HepG2 (cell line): ENCODE measurements around the gene TP63. TPM values are rescaled to one million over a fixed set of nuclear protein-coding genes. Genes with fewer than 3 reads are reported as not detected.

Source experiments
- ATAC-seq: fragments of 200-7000 bp; cut with Tn5 transposase; 3 replicates; pipeline ENCODE4 v1.9.1; 2020; ENCODE audit warnings: mild to moderate bottlenecking, moderate library complexity
- BruUV-seq: library from RNA; stranded (reverse); fragments of 400-500 nt; replicated peaks from 2 replicates; lab custom pipeline; 2021; lab: Mats Ljungman, UMichigan
- CTCF ChIA-PET: fragments of 300-600 bp; formaldehyde crosslinking; extraction: SDS; loops from one replicate; lab custom pipeline; 2021; ENCODE audit warnings: low total read pairs, inconsistent platforms, low intra/inter-chr PET ratio; lab: Yijun Ruan, JAX
- POLR2A ChIA-PET: fragments of 350-600 bp; sonication (Branson Sonifier 250); formaldehyde crosslinking; loops from one replicate; lab custom pipeline; 2020; ENCODE audit warnings: antibody characterized with exemption, inconsistent platforms; lab: Yijun Ruan, JAX
- DNase-seq: peaks from one replicate; pipeline ENCODE4 v3.0.0-alpha.2; 2015; ENCODE audit warnings: low spot score
- FAIRE-seq: peaks from 3 replicates; lab custom pipeline; 2011; peaks lifted over from hg19 to GRCh38; lab: Jason Lieb, UNC
- H2AFZ ChIP-seq: one replicate; pipeline ENCODE4 v1.6.1; 2011; ENCODE audit warnings: low read length, inconsistent platforms
- H3K27ac ChIP-seq: fragments of 300-600 bp; 3 replicates; pipeline ENCODE4 v1.8.0; 2011; ENCODE audit warnings: mixed run types, mild to moderate bottlenecking, mixed read lengths, low read length, inconsistent platforms; ENCODE audit not compliant: insufficient read depth; ENCODE audit errors: extremely low read length
- H3K27me3 ChIP-seq, 2 experiments: fragments of 200-600 bp in 1 of 2; 2 replicates in 1 of 2; 3 replicates in 1 of 2; pipeline versions ENCODE4 v1.6.0 to v1.8.0; 2011; ENCODE audit warnings: low read length in 2 of 2, mild to moderate bottlenecking in 2 of 2, moderate library complexity in 2 of 2, inconsistent platforms in 1 of 2; ENCODE audit not compliant: insufficient read depth in 2 of 2, control insufficient read depth in 1 of 2
- H3K36me3 ChIP-seq, 2 experiments: fragments of 200-600 bp in 1 of 2; replicated peaks in 1 of 2; 2 replicates in 1 of 2; 3 replicates in 1 of 2; pipeline versions ENCODE4 v1.5.1 to v1.8.0; 2011; ENCODE audit warnings: low read length in 2 of 2, inconsistent platforms in 1 of 2; ENCODE audit not compliant: insufficient read depth in 2 of 2, control insufficient read depth in 1 of 2
- H3K4me1 ChIP-seq: 2 replicates; pipeline ENCODE4 v1.5.1; 2012; ENCODE audit warnings: low read length, inconsistent platforms; ENCODE audit not compliant: insufficient read depth
- H3K4me2 ChIP-seq: 2 replicates; pipeline ENCODE4 v1.6.0; 2011; ENCODE audit warnings: low read depth, low read length, inconsistent platforms
- H3K4me3 ChIP-seq, 3 experiments: fragments of 200-600 bp in 1 of 3; sonication (generic), shearing (Covaris generic) in 1 of 3; replicated peaks in 1 of 3; 2 replicates each; pipeline ENCODE4 v1.5.1; 2011 to 2016; ENCODE audit warnings: low read length in 3 of 3, inconsistent platforms in 2 of 3, low read depth in 2 of 3, mild to moderate bottlenecking in 2 of 3, control low read depth in 1 of 3, mixed read lengths in 1 of 3; ENCODE audit not compliant: insufficient read depth in 1 of 3
- H3K79me2 ChIP-seq: one replicate; pipeline ENCODE4 v1.6.1; 2011; ENCODE audit warnings: low read length, inconsistent platforms; ENCODE audit not compliant: insufficient read depth
- H3K9ac ChIP-seq: 2 replicates; pipeline ENCODE4 v1.6.0; 2011; ENCODE audit warnings: mild to moderate bottlenecking, low read depth, low read length, inconsistent platforms; ENCODE audit not compliant: insufficient read depth
- H3K9me3 ChIP-seq: 2 replicates; pipeline ENCODE4 v1.5.1; 2012; ENCODE audit warnings: mild to moderate bottlenecking, low read length
- H4K20me1 ChIP-seq: 2 replicates; pipeline ENCODE4 v1.6.0; 2011; ENCODE audit warnings: inconsistent platforms, mild to moderate bottlenecking, low read length, moderate library complexity; ENCODE audit not compliant: insufficient read depth
- CHCHD3 ChIP-seq: sonication (generic); formaldehyde crosslinking; IDR thresholded peaks from 2 replicates; pipeline ENCODE4 v1.8.0; 2022; ENCODE audit warnings: mild to moderate bottlenecking, missing genetic modification reagents, moderate library complexity
- ERF ChIP-seq: IDR thresholded peaks from 2 replicates; pipeline ENCODE4 v1.6.1; 2018; ENCODE audit warnings: missing biosample characterization, missing genetic modification reagents
- SAFB2 ChIP-seq: sonication (generic); formaldehyde crosslinking; IDR thresholded peaks from 2 replicates; pipeline ENCODE4 v1.5.1; 2020; ENCODE audit warnings: missing genetic modification reagents, low read depth, mild to moderate bottlenecking, borderline replicate concordance
- SNRNP70 ChIP-seq: fragments of 200-400 bp; formaldehyde crosslinking; IDR thresholded peaks from 2 replicates; pipeline ENCODE4 v1.6.1; 2017; ENCODE audit warnings: mild to moderate bottlenecking, low read depth, low read length, moderate library complexity
- SRF ChIP-seq: IDR thresholded peaks from 2 replicates; pipeline ENCODE4 v1.6.1; 2011; ENCODE audit warnings: mild to moderate bottlenecking, low read depth, low read length, moderate library complexity
- STAG1 ChIP-seq: sonication (generic); formaldehyde crosslinking; IDR thresholded peaks from 2 replicates; pipeline ENCODE4 v1.4.0; 2020; ENCODE audit warnings: missing genetic modification reagents
- ZNF234 ChIP-seq: sonication (generic); formaldehyde crosslinking; conservative IDR thresholded peaks from 2 replicates; pipeline ENCODE4 v1.5.1; 2020; ENCODE audit warnings: mild to moderate bottlenecking, missing genetic modification reagents
- ZNF335 ChIP-seq: sonication (generic); formaldehyde crosslinking; IDR thresholded peaks from 2 replicates; pipeline ENCODE4 v1.4.0; 2020; ENCODE audit warnings: missing genetic modification reagents
- ZNF343 ChIP-seq: sonication (generic); formaldehyde crosslinking; IDR thresholded peaks from 2 replicates; pipeline ENCODE4 v1.4.0; 2020; ENCODE audit warnings: mild to moderate bottlenecking, missing genetic modification reagents
- ZNF724P ChIP-seq: sonication (generic); formaldehyde crosslinking; IDR thresholded peaks from 2 replicates; pipeline ENCODE4 v1.8.0; 2022; ENCODE audit warnings: missing genetic modification reagents, borderline replicate concordance
- WGBS: methylation state at CpG from one replicate; pipeline ENCODE4 v1.1.6; 2017; ENCODE audit warnings: low lambda C conversion rate; 5-methylcytosine and 5-hydroxymethylcytosine counted together
- in situ Hi-C: cut with HindIII; loops from 2 replicates; pipeline ENCODE4 v1.10.0; 2017; ENCODE audit warnings: low pct_unique_long_range_greater_than_20kb; ENCODE audit not compliant: extremely low pct_ligation_motif_present
- intact Hi-C: fragments of 100-400 bp; cut with micrococcal nuclease; formaldehyde crosslinking; loops from one replicate; pipeline ENCODE4 v1.10.0; 2022; ENCODE audit not compliant: unreplicated experiment
- polyA plus RNA-seq, 8 experiments: library from polyadenylated mRNA; depleted of rRNA in 3 of 8; stranded (reverse) in 7 of 8; unstranded in 1 of 8; fragments of >200 nt; fragmentation: Illumina TruSeq in 4 of 8; extraction: Trizol in 4 of 8; gene quantifications; 2 replicates each; pipeline versions ENCODE4 v1.2.1 to v1.2.3, GENCODE V29; 2011 to 2016; ENCODE audit warnings: low read depth in 4 of 8, missing spikeins in 1 of 8, mixed read lengths in 1 of 8; ENCODE audit not compliant: insufficient read depth in 1 of 8
- total RNA-seq, 5 experiments: library from RNA; depleted of rRNA; stranded (reverse); fragments of >200 nt; fragmentation: Illumina TruSeq; extraction: Trizol; gene quantifications; 2 replicates each; pipeline ENCODE4 v1.2.3, GENCODE V29; 2016; ENCODE audit warnings: low read depth in 1 of 5
- TF ChIP-seq, protein P1 (sequence below): sonication (generic); formaldehyde crosslinking; IDR thresholded peaks from 2 replicates; pipeline ENCODE4 v1.8.1; 2022; ENCODE audit warnings: mild to moderate bottlenecking, missing genetic modification reagents
- TF ChIP-seq, protein P2 (sequence below): sonication (generic); formaldehyde crosslinking; IDR thresholded peaks from 2 replicates; pipeline ENCODE4 v1.9.0; 2021; ENCODE audit warnings: missing genetic modification reagents, mild to moderate bottlenecking, borderline replicate concordance
- TF ChIP-seq, protein P3 (sequence below): IDR thresholded peaks from 2 replicates; pipeline ENCODE4 v1.6.1; 2016; ENCODE audit warnings: missing biosample characterization, missing genetic modification reagents, low read depth

Gene TP63
- total and polyA plus RNA-seq, 2 of the 13 experiments (the other 11 are each of a cell fraction or from before 2014, with no cell fraction given) = not detected

DNA sequence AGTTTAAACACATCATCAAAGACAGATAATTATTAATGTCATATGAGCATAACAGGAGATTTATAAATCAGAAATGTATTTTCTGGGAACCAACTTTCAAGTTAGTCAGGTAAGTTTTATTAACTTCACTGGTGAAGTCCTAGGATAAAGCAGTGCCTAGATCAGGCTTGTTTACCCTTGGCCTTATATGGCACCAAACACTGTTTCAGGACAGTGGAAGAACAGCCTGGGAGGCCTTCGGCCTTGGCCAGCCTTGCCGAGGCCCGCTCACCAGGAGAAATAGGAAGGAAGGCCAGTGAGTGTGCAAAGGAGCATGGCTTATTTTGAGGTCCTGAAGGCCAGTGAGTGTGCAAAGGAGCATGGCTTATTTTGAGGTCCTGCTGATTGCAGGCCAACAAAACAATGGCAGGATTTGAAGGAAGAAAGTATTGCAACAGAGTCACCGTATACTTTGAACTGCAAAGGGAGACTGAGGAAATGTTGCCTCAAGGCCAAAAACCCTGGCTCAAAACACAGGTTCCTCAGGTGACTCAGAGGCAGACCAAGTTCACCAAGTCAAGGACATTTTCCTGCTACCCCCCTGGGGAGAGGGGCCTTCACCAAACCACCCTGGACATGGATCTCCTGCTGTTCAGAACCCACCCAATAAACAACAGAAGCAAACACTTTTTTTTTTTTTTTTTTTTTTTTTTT lies 174.3 kb downstream of the TP63 start:
- in situ Hi-C loops (no loop called here), intact Hi-C loops (no loop called here)
- no peaks in the 10 kb centered on the region for H3K4me1 ChIP-seq
- 19% methylated on average over 4 of the region's 4 CpGs for whole genome bisulfite sequencing
- no peaks in the 10 kb centered on the region for H3K9me3 ChIP-seq
- H3K9ac ChIP-seq = no peak overlapping the region
- H3K27ac ChIP-seq = no peak overlapping the region
- DNase-seq (no peak), FAIRE-seq (no peak), ATAC-seq (peak; percentile 56; the same call in 2 of the 3 replicates)
- H3K36me3 ChIP-seq = no peaks in the 10 kb centered on the region
- no peaks in the 10 kb centered on the region for H3K79me2 ChIP-seq
- POLR2A ChIA-PET = no interaction called here
- BruUV-seq = no TSS peak
- no peaks in the 10 kb centered on the region for H3K27me3 ChIP-seq
- H3K4me2 ChIP-seq = no peak overlapping the region
- no peak overlapping the region for H2AFZ ChIP-seq
- H3K4me3 ChIP-seq = no peak overlapping the region
- no peaks in the 10 kb centered on the region for H4K20me1 ChIP-seq
- TF ChIP-seq, protein P1, sequence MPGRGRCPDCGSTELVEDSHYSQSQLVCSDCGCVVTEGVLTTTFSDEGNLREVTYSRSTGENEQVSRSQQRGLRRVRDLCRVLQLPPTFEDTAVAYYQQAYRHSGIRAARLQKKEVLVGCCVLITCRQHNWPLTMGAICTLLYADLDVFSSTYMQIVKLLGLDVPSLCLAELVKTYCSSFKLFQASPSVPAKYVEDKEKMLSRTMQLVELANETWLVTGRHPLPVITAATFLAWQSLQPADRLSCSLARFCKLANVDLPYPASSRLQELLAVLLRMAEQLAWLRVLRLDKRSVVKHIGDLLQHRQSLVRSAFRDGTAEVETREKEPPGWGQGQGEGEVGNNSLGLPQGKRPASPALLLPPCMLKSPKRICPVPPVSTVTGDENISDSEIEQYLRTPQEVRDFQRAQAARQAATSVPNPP (CRISPR knock-in tag) = no peak
- TF ChIP-seq SRF = peak; percentile 65
- CTCF ChIA-PET = no interaction called here

DNA sequence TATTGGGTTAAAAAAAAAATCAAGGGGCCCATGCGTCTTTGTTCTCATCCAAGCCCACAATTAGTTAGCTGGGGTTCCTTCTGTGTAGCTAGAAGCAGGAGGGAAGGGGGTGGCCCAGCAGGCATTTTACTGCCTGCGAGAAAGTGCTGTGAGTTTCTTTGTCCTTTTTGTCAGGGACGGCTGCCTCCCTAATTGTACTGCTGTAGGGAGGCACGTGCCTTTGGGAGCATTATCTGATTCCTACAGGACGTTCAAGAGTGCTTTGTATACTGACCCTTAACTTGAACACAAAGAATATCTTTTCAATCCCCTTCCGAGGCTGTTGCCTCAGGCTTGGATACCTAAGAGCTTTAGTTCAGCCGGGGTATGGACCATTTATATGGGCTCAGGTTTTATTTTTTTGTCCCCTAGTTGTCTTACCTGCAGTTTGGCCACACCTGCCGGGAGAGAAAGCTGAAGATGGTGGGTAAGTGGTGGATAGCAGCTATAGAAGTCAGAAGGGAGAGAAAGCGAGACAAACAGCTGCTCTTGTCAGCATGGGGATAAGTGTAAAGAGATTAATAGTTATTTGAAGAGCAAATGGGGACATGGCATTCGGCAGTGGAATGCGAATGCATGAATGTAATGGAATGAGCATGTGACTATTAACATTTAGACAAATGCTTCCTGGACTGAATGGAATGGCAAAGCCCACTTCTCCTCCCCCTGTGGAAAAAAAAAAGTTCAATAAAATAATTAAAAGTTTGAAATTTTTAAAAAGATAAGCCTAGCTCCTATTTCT lies 175.2 kb downstream of the TP63 start:
- ChIA-PET CTCF (no interaction called here), POLR2A (no interaction called here)
- WGBS = 42% methylated on average over 11 of the region's 11 CpGs
- Histone ChIP-seq H3K36me3 (no peaks in the 10 kb centered on the region), H3K9me3 (no peaks in the 10 kb centered on the region), H3K79me2 (no peaks in the 10 kb centered on the region), H2AFZ (no peak overlapping the region), H3K27me3 (no peaks in the 10 kb centered on the region), H3K27ac (no peak overlapping the region), H3K4me2 (no peak overlapping the region), H3K4me3 (no peak overlapping the region), H3K4me1 (no peaks in the 10 kb centered on the region), H4K20me1 (no peaks in the 10 kb centered on the region), H3K9ac (no peak overlapping the region)
- FAIRE-seq (no peak), DNase-seq (no peak), ATAC-seq (no peak)
- no TSS peak for BruUV-seq
- intact Hi-C loops (no loop called here), in situ Hi-C loops (no loop called here)
- TF ChIP-seq, protein P2, sequence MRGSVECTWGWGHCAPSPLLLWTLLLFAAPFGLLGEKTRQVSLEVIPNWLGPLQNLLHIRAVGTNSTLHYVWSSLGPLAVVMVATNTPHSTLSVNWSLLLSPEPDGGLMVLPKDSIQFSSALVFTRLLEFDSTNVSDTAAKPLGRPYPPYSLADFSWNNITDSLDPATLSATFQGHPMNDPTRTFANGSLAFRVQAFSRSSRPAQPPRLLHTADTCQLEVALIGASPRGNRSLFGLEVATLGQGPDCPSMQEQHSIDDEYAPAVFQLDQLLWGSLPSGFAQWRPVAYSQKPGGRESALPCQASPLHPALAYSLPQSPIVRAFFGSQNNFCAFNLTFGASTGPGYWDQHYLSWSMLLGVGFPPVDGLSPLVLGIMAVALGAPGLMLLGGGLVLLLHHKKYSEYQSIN (CRISPR knock-in tag) = no peak
- TF ChIP-seq SAFB2 (CRISPR knock-in tag) (no peak), STAG1 (CRISPR knock-in tag) (no peak), ZNF335 (CRISPR knock-in tag) (no peak), ZNF724P (CRISPR knock-in tag) (no peak), ZNF343 (CRISPR knock-in tag) (no peak), ZNF234 (CRISPR knock-in tag) (no peak), ERF (CRISPR knock-in tag) (no peak), CHCHD3 (CRISPR knock-in tag) (no peak), SNRNP70 (no peak)
- TF ChIP-seq, protein P3, sequence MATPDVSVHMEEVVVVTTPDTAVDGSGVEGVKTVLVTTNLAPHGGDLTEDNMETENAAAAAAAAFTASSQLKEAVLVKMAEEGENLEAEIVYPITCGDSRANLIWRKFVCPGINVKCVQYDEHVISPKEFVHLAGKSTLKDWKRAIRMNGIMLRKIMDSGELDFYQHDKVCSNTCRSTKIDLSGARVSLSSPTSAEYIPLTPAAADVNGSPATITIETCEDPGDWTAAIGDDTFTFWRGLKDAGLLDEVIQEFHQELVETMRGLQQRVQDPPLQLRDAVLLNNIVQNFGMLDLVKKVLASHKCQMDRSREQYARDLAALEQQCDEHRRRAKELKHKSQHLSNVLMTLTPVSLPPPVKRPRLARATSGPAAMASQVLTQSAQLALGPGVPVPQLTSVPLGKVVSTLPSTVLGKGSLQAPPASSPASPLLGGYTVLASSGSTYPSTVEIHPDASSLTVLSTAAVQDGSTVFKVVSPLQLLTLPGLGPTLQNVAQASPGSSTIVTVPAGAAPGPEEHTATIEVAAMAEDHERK (CRISPR knock-in tag) = no peak
